ENCODE measurements around the gene ENTPD1.

Gene ENTPD1

GRCh38 chr10:95860166-95860940 is 104.4 kb downstream of the ENTPD1 start:
- no peaks in the 10 kb centered on the region for H3K9me3 ChIP-seq (ENCODE audit: control insufficient read depth in 5 of 5, low read length in 5 of 5)
- no peaks in the 10 kb centered on the region for H3K4me1 ChIP-seq (ENCODE audit: control insufficient read depth in 5 of 5, insufficient read depth in 5 of 5, low read length in 5 of 5)
- no peak overlapping the region for H3K4me3 ChIP-seq (ENCODE audit: low read depth in 1 of 5, low read length in 5 of 5)
- no peak overlapping the region for H3K9ac ChIP-seq (ENCODE audit: low read length in 5 of 5)
- H3K27ac ChIP-seq (ENCODE audit: low read depth, low read length), result no peak overlapping the region
- H3K27me3 ChIP-seq (ENCODE audit: control insufficient read depth in 5 of 5, insufficient read depth in 4 of 5, low read length in 5 of 5), result no peaks in the 10 kb centered on the region
- H3K36me3 ChIP-seq (ENCODE audit: control insufficient read depth in 5 of 5, insufficient read depth in 5 of 5, low read length in 5 of 5), result peaks cover 0 to 3% (median 0%) of the 10 kb centered on the region in 5 donors

DNA sequence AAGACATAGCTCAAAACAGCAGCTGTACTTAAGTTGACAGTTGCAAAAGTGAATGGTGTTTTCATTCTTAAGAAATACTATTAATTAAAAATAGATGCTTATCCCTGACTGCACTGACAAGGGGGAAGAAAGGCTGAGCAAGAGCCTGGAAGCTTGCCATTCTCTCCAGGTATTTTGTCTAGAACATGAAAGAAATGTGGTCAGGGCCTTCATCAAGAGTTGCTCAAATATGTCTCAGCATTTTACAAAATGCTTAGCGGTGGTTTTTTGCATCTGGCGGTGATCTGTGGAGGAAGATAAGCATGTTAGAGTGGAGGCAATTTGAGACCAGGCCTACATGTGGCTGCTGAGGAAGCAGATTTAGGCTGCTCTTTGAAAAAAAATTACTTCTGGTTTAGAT is 105.4 kb downstream of the ENTPD1 start:
- H3K9me3 ChIP-seq (ENCODE audit: control insufficient read depth in 5 of 5, low read length in 5 of 5), result no peaks in the 10 kb centered on the region
- no peak overlapping the region for H3K4me3 ChIP-seq (ENCODE audit: low read depth in 1 of 5, low read length in 5 of 5)
- H3K27me3 ChIP-seq (ENCODE audit: control insufficient read depth in 5 of 5, insufficient read depth in 4 of 5, low read length in 5 of 5), result no peaks in the 10 kb centered on the region
- no peaks in the 10 kb centered on the region for H3K4me1 ChIP-seq (ENCODE audit: control insufficient read depth in 5 of 5, insufficient read depth in 5 of 5, low read length in 5 of 5)
- no peak overlapping the region for H3K9ac ChIP-seq (ENCODE audit: low read length in 5 of 5)
- H3K36me3 ChIP-seq (ENCODE audit: control insufficient read depth in 5 of 5, insufficient read depth in 5 of 5, low read length in 5 of 5), result peaks cover 0 to 5% (median 0%) of the 10 kb centered on the region in 5 donors
- no peak overlapping the region for H3K27ac ChIP-seq (ENCODE audit: low read depth, low read length)

DNA sequence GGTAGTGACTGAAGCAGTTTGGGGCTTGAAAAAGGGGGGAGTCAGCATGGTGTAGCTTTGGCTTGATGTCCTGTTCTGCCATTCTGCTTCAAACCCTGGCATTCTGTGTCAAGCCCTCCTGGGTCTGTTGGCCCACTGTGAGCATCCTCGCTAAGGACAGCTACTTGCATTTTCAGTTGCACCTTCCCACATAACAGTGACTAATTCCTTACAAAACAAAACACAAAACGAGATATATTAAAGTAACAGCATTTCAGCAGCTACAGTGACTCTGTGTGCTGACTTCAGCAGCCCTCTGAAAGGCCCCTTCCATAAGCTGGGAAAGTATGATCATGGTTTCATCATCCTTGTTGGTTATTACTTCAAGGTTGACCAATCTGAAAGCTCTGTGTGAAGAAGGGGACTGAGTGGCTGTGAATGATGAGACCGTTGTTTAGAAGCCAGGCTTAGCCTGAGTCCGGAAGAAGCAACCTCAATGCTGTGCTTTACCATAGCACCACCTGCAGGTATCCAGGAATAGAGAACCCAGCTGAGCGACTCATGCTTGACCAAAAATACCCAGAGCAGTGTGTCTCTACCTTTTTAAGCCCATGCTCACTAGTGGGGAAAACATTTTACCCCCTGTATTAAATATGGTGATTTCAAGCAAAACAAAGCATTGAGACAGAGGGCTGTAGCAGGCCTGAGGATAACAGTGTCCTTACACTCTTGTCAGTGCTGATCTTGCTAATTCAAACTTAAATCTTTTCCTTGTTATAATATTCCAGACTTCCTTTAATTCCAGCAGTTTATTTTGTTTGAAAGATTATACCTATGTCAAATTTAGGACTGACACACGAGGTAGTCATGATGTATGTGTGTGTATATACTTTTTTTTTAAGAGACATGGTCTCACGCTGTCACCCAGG is 109.2 kb downstream of the ENTPD1 start:
- H3K4me1 ChIP-seq (ENCODE audit: control insufficient read depth in 5 of 5, insufficient read depth in 5 of 5, low read length in 5 of 5), result no peaks in the 10 kb centered on the region
- no peaks in the 10 kb centered on the region for H3K9me3 ChIP-seq (ENCODE audit: control insufficient read depth in 5 of 5, low read length in 5 of 5)
- H3K27me3 ChIP-seq (ENCODE audit: control insufficient read depth in 5 of 5, insufficient read depth in 4 of 5, low read length in 5 of 5), result no peaks in the 10 kb centered on the region
- no peak overlapping the region for H3K4me3 ChIP-seq (ENCODE audit: low read depth in 1 of 5, low read length in 5 of 5)
- peaks cover 3 to 11% (median 5%) of the 10 kb centered on the region in 5 donors for H3K36me3 ChIP-seq (ENCODE audit: control insufficient read depth in 5 of 5, insufficient read depth in 5 of 5, low read length in 5 of 5)
- no peak overlapping the region for H3K27ac ChIP-seq (ENCODE audit: low read depth, low read length)
- no peak overlapping the region for H3K9ac ChIP-seq (ENCODE audit: low read length in 5 of 5)

DNA sequence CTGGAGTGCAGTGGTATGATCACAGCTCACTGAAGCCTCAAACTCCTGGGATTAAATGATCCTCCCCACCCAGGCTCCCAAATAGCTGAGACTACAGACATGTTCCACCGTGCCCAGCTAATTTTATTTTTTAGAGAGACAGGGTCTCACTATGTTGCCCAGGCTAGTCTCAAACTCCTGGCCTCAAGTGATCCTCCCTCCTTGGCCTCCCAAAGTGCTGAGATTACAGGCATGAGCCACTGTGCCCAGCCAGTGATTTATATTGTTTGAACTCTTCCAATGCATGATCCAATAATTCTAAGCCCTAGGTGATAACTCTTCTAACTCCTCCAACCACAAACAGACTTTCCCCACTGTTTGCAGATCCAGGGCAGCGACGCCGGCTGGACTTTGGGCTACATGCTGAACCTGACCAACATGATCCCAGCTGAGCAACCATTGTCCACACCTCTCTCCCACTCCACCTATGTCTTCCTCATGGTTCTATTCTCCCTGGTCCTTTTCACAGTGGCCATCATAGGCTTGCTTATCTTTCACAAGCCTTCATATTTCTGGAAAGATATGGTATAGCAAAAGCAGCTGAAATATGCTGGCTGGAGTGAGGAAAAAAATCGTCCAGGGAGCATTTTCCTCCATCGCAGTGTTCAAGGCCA is 110.0 kb downstream of the ENTPD1 start:
- no peaks in the 10 kb centered on the region for H3K27me3 ChIP-seq (ENCODE audit: control insufficient read depth in 5 of 5, insufficient read depth in 4 of 5, low read length in 5 of 5)
- H3K27ac ChIP-seq (ENCODE audit: low read depth, low read length), result no peak overlapping the region
- no peak overlapping the region for H3K9ac ChIP-seq (ENCODE audit: low read length in 5 of 5)
- H3K36me3 ChIP-seq (ENCODE audit: control insufficient read depth in 5 of 5, insufficient read depth in 5 of 5, low read length in 5 of 5), result peaks cover 5 to 16% (median 7%) of the 10 kb centered on the region in 5 donors
- no peaks in the 10 kb centered on the region for H3K4me1 ChIP-seq (ENCODE audit: control insufficient read depth in 5 of 5, insufficient read depth in 5 of 5, low read length in 5 of 5)
- no peak overlapping the region for H3K4me3 ChIP-seq (ENCODE audit: low read depth in 1 of 5, low read length in 5 of 5)
- no peaks in the 10 kb centered on the region for H3K9me3 ChIP-seq (ENCODE audit: control insufficient read depth in 5 of 5, low read length in 5 of 5)

DNA sequence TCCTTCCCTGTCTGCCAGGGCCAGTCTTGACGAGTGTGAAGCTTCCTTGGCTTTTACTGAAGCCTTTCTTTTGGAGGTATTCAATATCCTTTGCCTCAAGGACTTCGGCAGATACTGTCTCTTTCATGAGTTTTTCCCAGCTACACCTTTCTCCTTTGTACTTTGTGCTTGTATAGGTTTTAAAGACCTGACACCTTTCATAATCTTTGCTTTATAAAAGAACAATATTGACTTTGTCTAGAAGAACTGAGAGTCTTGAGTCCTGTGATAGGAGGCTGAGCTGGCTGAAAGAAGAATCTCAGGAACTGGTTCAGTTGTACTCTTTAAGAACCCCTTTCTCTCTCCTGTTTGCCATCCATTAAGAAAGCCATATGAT is 110.5 kb downstream of the ENTPD1 start:
- no peak overlapping the region for H3K27ac ChIP-seq (ENCODE audit: low read depth, low read length)
- H3K9ac ChIP-seq (ENCODE audit: low read length in 5 of 5), result no peak overlapping the region
- peaks cover 6 to 16% (median 9%) of the 10 kb centered on the region in 5 donors for H3K36me3 ChIP-seq (ENCODE audit: control insufficient read depth in 5 of 5, insufficient read depth in 5 of 5, low read length in 5 of 5)
- H3K4me1 ChIP-seq (ENCODE audit: control insufficient read depth in 5 of 5, insufficient read depth in 5 of 5, low read length in 5 of 5), result no peaks in the 10 kb centered on the region
- no peaks in the 10 kb centered on the region for H3K27me3 ChIP-seq (ENCODE audit: control insufficient read depth in 5 of 5, insufficient read depth in 4 of 5, low read length in 5 of 5)
- no peak overlapping the region for H3K4me3 ChIP-seq (ENCODE audit: low read depth in 1 of 5, low read length in 5 of 5)
- no peaks in the 10 kb centered on the region for H3K9me3 ChIP-seq (ENCODE audit: control insufficient read depth in 5 of 5, low read length in 5 of 5)

- no peak overlapping the region for H3K4me3 ChIP-seq (ENCODE audit: low read depth in 1 of 5, low read length in 5 of 5)
- H3K9ac ChIP-seq (ENCODE audit: low read length in 5 of 5), result no peak overlapping the region
- no peak overlapping the region for H3K27ac ChIP-seq (ENCODE audit: low read depth, low read length)
- no peaks in the 10 kb centered on the region for H3K9me3 ChIP-seq (ENCODE audit: control insufficient read depth in 5 of 5, low read length in 5 of 5)
- H3K27me3 ChIP-seq (ENCODE audit: control insufficient read depth in 5 of 5, insufficient read depth in 4 of 5, low read length in 5 of 5), result no peaks in the 10 kb centered on the region
- peaks cover 8 to 21% (median 10%) of the 10 kb centered on the region in 5 donors for H3K36me3 ChIP-seq (ENCODE audit: control insufficient read depth in 5 of 5, insufficient read depth in 5 of 5, low read length in 5 of 5)
- no peaks in the 10 kb centered on the region for H3K4me1 ChIP-seq (ENCODE audit: control insufficient read depth in 5 of 5, insufficient read depth in 5 of 5, low read length in 5 of 5)
Observed at GRCh38 chr10:95867866-95868265, 111.9 kb downstream of the ENTPD1 start.

DNA sequence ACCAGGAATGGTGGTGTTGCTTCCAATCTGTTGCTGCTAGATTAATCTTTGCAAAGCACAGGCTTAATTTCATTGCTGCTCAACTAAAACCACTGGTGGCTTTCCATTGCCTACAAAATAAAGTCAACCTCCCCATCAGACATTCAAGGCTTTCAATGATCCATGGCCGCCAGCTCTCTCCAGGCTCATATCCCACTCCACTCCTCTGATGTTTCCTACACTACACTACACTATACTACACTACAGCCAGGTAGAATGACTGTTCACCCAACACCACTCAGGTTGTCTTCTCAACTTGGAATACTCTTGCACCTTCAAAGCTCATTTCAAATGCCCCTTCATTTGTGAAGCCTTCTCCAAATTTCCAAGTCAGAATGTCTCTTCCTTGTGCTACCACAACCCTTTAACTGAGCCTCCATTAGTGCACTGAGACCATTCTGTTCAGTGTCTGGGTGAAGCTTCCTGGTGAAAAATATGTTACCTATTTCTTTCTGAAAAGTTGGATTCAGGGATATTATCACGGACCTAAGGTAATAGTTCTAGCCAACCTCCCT is 116.3 kb downstream of the ENTPD1 start:
- H3K9ac ChIP-seq (ENCODE audit: low read length in 5 of 5), result no peak overlapping the region
- no peaks in the 10 kb centered on the region for H3K4me1 ChIP-seq (ENCODE audit: control insufficient read depth in 5 of 5, insufficient read depth in 5 of 5, low read length in 5 of 5)
- no peaks in the 10 kb centered on the region for H3K27me3 ChIP-seq (ENCODE audit: control insufficient read depth in 5 of 5, insufficient read depth in 4 of 5, low read length in 5 of 5)
- H3K9me3 ChIP-seq (ENCODE audit: control insufficient read depth in 5 of 5, low read length in 5 of 5), result no peaks in the 10 kb centered on the region
- no peak overlapping the region for H3K27ac ChIP-seq (ENCODE audit: low read depth, low read length)
- no peak overlapping the region for H3K4me3 ChIP-seq (ENCODE audit: low read depth in 1 of 5, low read length in 5 of 5)
- peaks cover 7 to 25% (median 15%) of the 10 kb centered on the region in 5 donors for H3K36me3 ChIP-seq (ENCODE audit: control insufficient read depth in 5 of 5, insufficient read depth in 5 of 5, low read length in 5 of 5)

- H3K27me3 ChIP-seq (ENCODE audit: control insufficient read depth in 5 of 5, insufficient read depth in 4 of 5, low read length in 5 of 5), result no peaks in the 10 kb centered on the region
- no peak overlapping the region for H3K4me3 ChIP-seq (ENCODE audit: low read depth in 1 of 5, low read length in 5 of 5)
- peaks cover 7 to 19% (median 11%) of the 10 kb centered on the region in 5 donors for H3K36me3 ChIP-seq (ENCODE audit: control insufficient read depth in 5 of 5, insufficient read depth in 5 of 5, low read length in 5 of 5)
- H3K9ac ChIP-seq (ENCODE audit: low read length in 5 of 5), result no peak overlapping the region
- H3K9me3 ChIP-seq (ENCODE audit: control insufficient read depth in 5 of 5, low read length in 5 of 5), result no peaks in the 10 kb centered on the region
- no peak overlapping the region for H3K27ac ChIP-seq (ENCODE audit: low read depth, low read length)
- no peaks in the 10 kb centered on the region for H3K4me1 ChIP-seq (ENCODE audit: control insufficient read depth in 5 of 5, insufficient read depth in 5 of 5, low read length in 5 of 5)
Observed at GRCh38 chr10:95873139-95873538, 117.2 kb downstream of the ENTPD1 start.

DNA sequence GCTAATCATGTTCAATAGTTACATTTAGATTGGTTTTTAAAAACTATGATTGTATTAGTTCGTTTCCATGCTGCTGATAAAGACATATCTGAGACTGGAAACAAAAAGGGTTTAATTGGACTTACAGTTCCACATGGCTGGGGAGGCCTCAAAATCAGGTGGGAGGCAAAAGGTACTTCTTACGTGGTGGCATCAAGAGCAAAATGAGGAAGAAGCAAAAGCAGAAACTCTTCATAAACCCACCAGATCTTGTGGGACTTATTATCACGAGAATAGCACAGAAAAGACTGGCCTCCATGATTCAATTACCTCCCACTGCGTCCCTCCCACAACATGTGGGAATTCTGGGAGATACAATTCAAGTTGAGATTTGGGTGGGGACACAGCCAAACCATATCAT is 117.7 kb downstream of the ENTPD1 start:
- no peak overlapping the region for H3K9ac ChIP-seq (ENCODE audit: low read length in 5 of 5)
- no peaks in the 10 kb centered on the region for H3K27me3 ChIP-seq (ENCODE audit: control insufficient read depth in 5 of 5, insufficient read depth in 4 of 5, low read length in 5 of 5)
- H3K4me3 ChIP-seq (ENCODE audit: low read depth in 1 of 5, low read length in 5 of 5), result no peak overlapping the region
- no peaks in the 10 kb centered on the region for H3K9me3 ChIP-seq (ENCODE audit: control insufficient read depth in 5 of 5, low read length in 5 of 5)
- H3K27ac ChIP-seq (ENCODE audit: low read depth, low read length), result no peak overlapping the region
- H3K36me3 ChIP-seq (ENCODE audit: control insufficient read depth in 5 of 5, insufficient read depth in 5 of 5, low read length in 5 of 5), result peaks cover 7 to 15% (median 11%) of the 10 kb centered on the region in 5 donors
- no peaks in the 10 kb centered on the region for H3K4me1 ChIP-seq (ENCODE audit: control insufficient read depth in 5 of 5, insufficient read depth in 5 of 5, low read length in 5 of 5)
